K562 (cell line): Measurements from ENCODE around the gene UBQLN2. TPM values are rescaled to one million over a fixed set of nuclear protein-coding genes. Genes with fewer than 3 reads are reported as not detected.
A peak's percentile ranks its signal among the peaks of the same experiment; 100 is the strongest.

Source experiments
- CBFA2T3 ChIP-seq: fragments of 450-650 bp; IDR thresholded peaks from 2 replicates; pipeline ENCODE4 v1.6.1; 2017
- ELF2 ChIP-seq: fragments of 250-450 bp; sonication (Bioruptor Pico); IDR thresholded peaks from 2 replicates; pipeline ENCODE4 v1.5.0; 2021; ENCODE audit warnings: mild to moderate bottlenecking
- ELF4 ChIP-seq: fragments of 450-650 bp; formaldehyde crosslinking; IDR thresholded peaks from 2 replicates; pipeline ENCODE4 v1.4.0; 2022; ENCODE audit warnings: missing genetic modification characterization
- EWSR1 ChIP-seq: fragments of 450-650 bp; IDR thresholded peaks from 2 replicates; pipeline ENCODE4 v1.6.1; 2018; ENCODE audit warnings: borderline replicate concordance, mild to moderate bottlenecking, low read depth, moderate library complexity; ENCODE audit not compliant: partially characterized antibody
- FOXK2 ChIP-seq, 2 experiments: fragments of 450-650 bp; IDR thresholded peaks in 1 of 2; conservative IDR thresholded peaks in 1 of 2; 2 replicates each; pipeline ENCODE4 v1.6.1; 2016; ENCODE audit warnings: low read depth in 2 of 2, mild to moderate bottlenecking in 1 of 2
- MGA ChIP-seq: fragments of 450-650 bp; IDR thresholded peaks from 2 replicates; pipeline ENCODE4 v1.6.1; 2016; ENCODE audit warnings: mild to moderate bottlenecking, moderate library complexity
- RAD21 ChIP-seq, 2 experiments: fragments of 250-450 bp in 1 of 2; fragments of 450-650 bp in 1 of 2; sonication (Bioruptor Pico) in 1 of 2; formaldehyde crosslinking in 1 of 2; IDR thresholded peaks in 1 of 2; conservative IDR thresholded peaks in 1 of 2; 2 replicates each; pipeline versions ENCODE4 v1.4.0 to v1.8.0; 2020 to 2022; ENCODE audit warnings: mild to moderate bottlenecking in 2 of 2, moderate library complexity in 1 of 2
- SIRT6 ChIP-seq: IDR thresholded peaks from one replicate; pipeline ENCODE4 v1.6.1; 2012; ENCODE audit warnings: low read depth, mild to moderate bottlenecking, control low read depth, inconsistent platforms, low read length, moderate library complexity
- SMARCC2 ChIP-seq: fragments of 450-650 bp; IDR thresholded peaks from 2 replicates; pipeline ENCODE4 v1.6.1; 2017; ENCODE audit warnings: antibody characterized with exemption, moderate library complexity, mild to moderate bottlenecking, low read depth
- SUPT5H ChIP-seq: fragments of 450-650 bp; IDR thresholded peaks from 2 replicates; pipeline ENCODE4 v1.6.1; 2016
- ZBTB1 ChIP-seq: sonication (generic); formaldehyde crosslinking; IDR thresholded peaks from 2 replicates; pipeline ENCODE4 v1.8.1; 2023; ENCODE audit warnings: missing genetic modification reagents, low read depth, mild to moderate bottlenecking, borderline replicate concordance
- ZNF175 ChIP-seq: fragments of 200-800 bp; sonication (Bioruptor generic); IDR thresholded peaks from 2 replicates; pipeline ENCODE4 v1.6.1; 2016; ENCODE audit warnings: low read depth, mild to moderate bottlenecking, missing genetic modification characterization, missing compliant biosample characterization
- ZNF197 ChIP-seq: fragments of 200-800 bp; sonication (Bioruptor generic); IDR thresholded peaks from 2 replicates; pipeline ENCODE4 v1.6.1; 2016; ENCODE audit warnings: low read depth, missing genetic modification characterization, missing compliant biosample characterization
- ZNF507 ChIP-seq: conservative IDR thresholded peaks from 2 replicates; pipeline ENCODE4 v1.6.1; 2017; ENCODE audit warnings: missing genetic modification characterization, missing compliant biosample characterization
- polyA plus RNA-seq, 8 experiments: library from polyadenylated mRNA; depleted of rRNA in 4 of 8; stranded (reverse) in 5 of 8; unstranded in 3 of 8; fragments of >200 nt; fragmentation: Nextera tagmentation in 2 of 8; fragmentation: Illumina TruSeq in 1 of 8; extraction: Ambion mirVana in 2 of 8; extraction: Trizol in 1 of 8; gene quantifications; 2 replicates each; pipeline versions ENCODE4 v1.2.1 to v1.2.3, GENCODE V29; 2011 to 2014; ENCODE audit warnings: inconsistent platforms in 1 of 8, missing spikeins in 1 of 8
- total RNA-seq, 7 experiments: library from RNA; depleted of rRNA in 6 of 7; stranded (reverse); fragments of >200 nt in 6 of 7; fragmentation: Illumina TruSeq in 2 of 7; extraction: Trizol in 2 of 7; gene quantifications; 2 replicates each; pipeline versions ENCODE4 v1.2.1 to v1.2.3, GENCODE V29; 2011 to 2021; ENCODE audit warnings: low replicate concordance in 1 of 7
- TF ChIP-seq, protein P1 (sequence below), 2 experiments: fragments of 250-450 bp in 1 of 2; fragments of 450-650 bp in 1 of 2; sonication (Bioruptor Pico) in 1 of 2; IDR thresholded peaks; 2 replicates each; pipeline versions ENCODE4 v1.6.1 to v1.8.0; 2016 to 2021; ENCODE audit warnings: mild to moderate bottlenecking in 2 of 2, moderate library complexity in 2 of 2, missing compliant biosample characterization in 1 of 2, missing genetic modification characterization in 1 of 2

The UBQLN2 gene
- total and polyA plus RNA-seq, 9 of the 15 experiments (the other 6 are each of a cell fraction or from before 2014, with no cell fraction given), result 1.5 to 17.9 (median 5.7) TPM

- no peak for TF ChIP-seq EWSR1
- TF ChIP-seq FOXK2 (conservative IDR thresholded peaks at IDR 0.05 in 1 of 2, IDR thresholded peaks at IDR 0.05 in 1 of 2; ENCODE audit: low read depth in 2 of 2), result 0 out of 4 replicates have a peak, but pooled peaks of 1 of the 2 experiments have one; percentile 35
- TF ChIP-seq ZNF197 (CRISPR knock-in tag), result no peak
- no peak for TF ChIP-seq ELF2 (CRISPR knock-in tag)
- TF ChIP-seq SIRT6, result no peak
- TF ChIP-seq, protein P1, sequence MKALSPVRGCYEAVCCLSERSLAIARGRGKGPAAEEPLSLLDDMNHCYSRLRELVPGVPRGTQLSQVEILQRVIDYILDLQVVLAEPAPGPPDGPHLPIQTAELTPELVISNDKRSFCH (CRISPR knock-in tag; IDR thresholded peaks at IDR 0.05), result no peak
- TF ChIP-seq, protein P1 (tag; IDR thresholded peaks at IDR 0.05), result no peak
- peak; percentile 77 for TF ChIP-seq MGA
- no peak for TF ChIP-seq SMARCC2
- TF ChIP-seq ZNF175 (CRISPR knock-in tag), result no peak
- TF ChIP-seq ZBTB1 (CRISPR knock-in tag), result no peak
- peak; percentile 40; the same call in 1 of the 2 replicates for TF ChIP-seq ELF4 (CRISPR knock-in tag)
- TF ChIP-seq RAD21 (CRISPR knock-in tag; conservative IDR thresholded peaks at IDR 0.05 in 1 of 2, IDR thresholded peaks at IDR 0.05 in 1 of 2), result no peak
- TF ChIP-seq CBFA2T3, result no peak; the same call in 1 of the 2 replicates
- peak; percentile 80 for TF ChIP-seq SUPT5H
- TF ChIP-seq ZNF507 (tag), result no peak
Observed at GRCh38 chrX:56563231-56564161, at the start of gene UBQLN2 (continued).
